ENCODE results near the gene TRA2B. TPM values are rescaled to one million over a fixed set of nuclear protein-coding genes. Genes with fewer than 3 reads are reported as not detected.

Gene TRA2B
- total RNA-seq, 1 experiment from 2014 or later, result 172 TPM

- no peak for DNase-seq (ENCODE audit: low read depth, low spot score)
- no peaks in the 10 kb centered on the region for H3K79me2 ChIP-seq (ENCODE audit: insufficient read depth, low read length)
- ChIA-PET RAD21 (ENCODE audit: low non-redundant PET in 1 of 2, low total read pairs in 2 of 2, uncharacterized antibody in 2 of 2, unreplicated experiment in 2 of 2) (no interaction called here), POLR2A (no interaction called here), CTCF (interaction anchor here (1.4 kb wide), 1 partner anchor 23 kb away, joined by 4 read pairs; no protein-coding TSS in a partner anchor)
- no peak overlapping the region for H3K4me3 ChIP-seq (replicated peaks in 1 of 2; ENCODE audit: low read depth in 1 of 2, low read length in 2 of 2)
- H3K9ac ChIP-seq (ENCODE audit: low read length), result no peak overlapping the region
- H3K9me2 ChIP-seq (ENCODE audit: insufficient read depth), result no peaks in the 10 kb centered on the region
- ATAC-seq, result no peak
- H3K9me3 ChIP-seq (ENCODE audit: control insufficient read depth in 1 of 2, insufficient read depth in 1 of 2, low read depth in 1 of 2, low read length in 2 of 2), result no peaks in the 10 kb centered on the region
- H3K4me2 ChIP-seq (ENCODE audit: low read length), result no peak overlapping the region
- H3K27me3 ChIP-seq (ENCODE audit: insufficient read depth, low read length), result no peaks in the 10 kb centered on the region
- H3K27ac ChIP-seq (ENCODE audit: low read depth, low read length), result no peak overlapping the region
- intact Hi-C loops (cut with micrococcal nuclease), result no loop called here
- H3K36me3 ChIP-seq (ENCODE audit: control insufficient read depth in 1 of 2, insufficient read depth in 2 of 2, low read length in 2 of 2), result no peaks in the 10 kb centered on the region
- BruUV-seq (replicated peaks), result no TSS peak
- H2AFZ ChIP-seq (ENCODE audit: low read depth, low read length, poor library complexity, severe bottlenecking), result no peak overlapping the region
- no peaks in the 10 kb centered on the region for H3K4me1 ChIP-seq (ENCODE audit: control insufficient read depth in 1 of 2, insufficient read depth in 2 of 2, low read length in 2 of 2)
- H4K20me1 ChIP-seq (ENCODE audit: insufficient read depth), result no peaks in the 10 kb centered on the region
- TF ChIP-seq POLR2A (IDR thresholded peaks at IDR 0.05; ENCODE audit: borderline replicate concordance, extremely low read depth, insufficient read depth, insufficient read length) (no peak), SIN3A (IDR thresholded peaks at IDR 0.05; ENCODE audit: low read depth) (no peak), EZH2phosphoT487 (IDR thresholded peaks at IDR 0.05; ENCODE audit: borderline replicate concordance) (no peak), CEBPB (IDR thresholded peaks at IDR 0.05; ENCODE audit: low read depth) (no peak), ATF3 (IDR thresholded peaks at IDR 0.05) (no peak), ELF1 (IDR thresholded peaks at IDR 0.05; ENCODE audit: borderline replicate concordance, low read depth) (no peak), SRF (IDR thresholded peaks at IDR 0.05; ENCODE audit: low read depth) (no peak)
Observed at GRCh38 chr3:185966655-185967054, 28.8 kb upstream of the TRA2B start.

DNA sequence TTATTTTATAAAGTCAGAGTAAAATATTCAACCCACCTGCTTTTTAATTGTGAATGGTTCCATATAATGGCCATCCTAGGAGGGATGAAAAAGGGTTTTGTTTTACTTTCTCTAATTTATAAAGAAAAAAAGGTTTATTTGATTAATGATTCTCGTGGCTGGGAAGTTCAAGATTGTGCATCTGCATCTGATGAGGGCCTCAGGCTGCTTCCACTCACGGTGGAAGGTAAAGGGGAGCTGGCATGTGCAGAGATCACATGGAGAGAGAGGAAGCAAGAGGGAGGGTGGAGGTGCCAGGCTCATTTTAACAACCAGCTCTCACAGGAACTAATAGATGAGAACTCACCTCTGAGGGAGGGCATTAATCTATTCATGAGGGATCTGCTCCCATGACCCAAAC is 27.7 kb upstream of the TRA2B start:
- H3K27ac ChIP-seq (ENCODE audit: low read depth, low read length), result no peak overlapping the region
- no peaks in the 10 kb centered on the region for H3K9me2 ChIP-seq (ENCODE audit: insufficient read depth)
- DNase-seq (ENCODE audit: low read depth, low spot score), result no peak
- no peak overlapping the region for H2AFZ ChIP-seq (ENCODE audit: low read depth, low read length, poor library complexity, severe bottlenecking)
- intact Hi-C loops (cut with micrococcal nuclease), result no loop called here
- no peak overlapping the region for H3K4me3 ChIP-seq (replicated peaks in 1 of 2; ENCODE audit: low read depth in 1 of 2, low read length in 2 of 2)
- no peaks in the 10 kb centered on the region for H3K9me3 ChIP-seq (ENCODE audit: control insufficient read depth in 1 of 2, insufficient read depth in 1 of 2, low read depth in 1 of 2, low read length in 2 of 2)
- H3K4me1 ChIP-seq (ENCODE audit: control insufficient read depth in 1 of 2, insufficient read depth in 2 of 2, low read length in 2 of 2), result peaks cover 0 to 3% of the 10 kb centered on the region in 2 experiments; a peak in 3 of 4 replicates
- ATAC-seq, result no peak
- H4K20me1 ChIP-seq (ENCODE audit: insufficient read depth), result no peaks in the 10 kb centered on the region
- no peaks in the 10 kb centered on the region for H3K27me3 ChIP-seq (ENCODE audit: insufficient read depth, low read length)
- H3K36me3 ChIP-seq (ENCODE audit: control insufficient read depth in 1 of 2, insufficient read depth in 2 of 2, low read length in 2 of 2), result no peaks in the 10 kb centered on the region
- ChIA-PET CTCF (interaction anchor here (1.4 kb wide), 1 partner anchor 22 kb away, joined by 4 read pairs; no protein-coding TSS in a partner anchor), RAD21 (ENCODE audit: low non-redundant PET in 1 of 2, low total read pairs in 2 of 2, uncharacterized antibody in 2 of 2, unreplicated experiment in 2 of 2) (no interaction called here), POLR2A (no interaction called here)
- no peaks in the 10 kb centered on the region for H3K79me2 ChIP-seq (ENCODE audit: insufficient read depth, low read length)
- H3K9ac ChIP-seq (ENCODE audit: low read length), result no peak overlapping the region
- no peak overlapping the region for H3K4me2 ChIP-seq (ENCODE audit: low read length)
- no TSS peak for BruUV-seq (replicated peaks)
- TF ChIP-seq POLR2AphosphoS5 (IDR thresholded peaks at IDR 0.05; ENCODE audit: low read depth, low read length) (no peak), JUND (IDR thresholded peaks at IDR 0.05) (no peak), ELF1 (IDR thresholded peaks at IDR 0.05; ENCODE audit: borderline replicate concordance, low read depth) (no peak), ATF3 (IDR thresholded peaks at IDR 0.05) (no peak), EZH2 (IDR thresholded peaks at IDR 0.05) (no peak), YY1 (IDR thresholded peaks at IDR 0.05; ENCODE audit: extremely low read depth, insufficient replicate concordance, low read depth, low read length) (no peak), FOSL1 (IDR thresholded peaks at IDR 0.05; ENCODE audit: low read depth) (no peak), ZBTB33 (IDR thresholded peaks at IDR 0.05; ENCODE audit: extremely low read depth, insufficient replicate concordance, low read length) (no peak), SP1 (IDR thresholded peaks at IDR 0.05; ENCODE audit: low read depth) (no peak)
- TF ChIP-seq, protein P1, sequence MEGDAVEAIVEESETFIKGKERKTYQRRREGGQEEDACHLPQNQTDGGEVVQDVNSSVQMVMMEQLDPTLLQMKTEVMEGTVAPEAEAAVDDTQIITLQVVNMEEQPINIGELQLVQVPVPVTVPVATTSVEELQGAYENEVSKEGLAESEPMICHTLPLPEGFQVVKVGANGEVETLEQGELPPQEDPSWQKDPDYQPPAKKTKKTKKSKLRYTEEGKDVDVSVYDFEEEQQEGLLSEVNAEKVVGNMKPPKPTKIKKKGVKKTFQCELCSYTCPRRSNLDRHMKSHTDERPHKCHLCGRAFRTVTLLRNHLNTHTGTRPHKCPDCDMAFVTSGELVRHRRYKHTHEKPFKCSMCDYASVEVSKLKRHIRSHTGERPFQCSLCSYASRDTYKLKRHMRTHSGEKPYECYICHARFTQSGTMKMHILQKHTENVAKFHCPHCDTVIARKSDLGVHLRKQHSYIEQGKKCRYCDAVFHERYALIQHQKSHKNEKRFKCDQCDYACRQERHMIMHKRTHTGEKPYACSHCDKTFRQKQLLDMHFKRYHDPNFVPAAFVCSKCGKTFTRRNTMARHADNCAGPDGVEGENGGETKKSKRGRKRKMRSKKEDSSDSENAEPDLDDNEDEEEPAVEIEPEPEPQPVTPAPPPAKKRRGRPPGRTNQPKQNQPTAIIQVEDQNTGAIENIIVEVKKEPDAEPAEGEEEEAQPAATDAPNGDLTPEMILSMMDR (IDR thresholded peaks at IDR 0.05 in 2 of 3, conservative IDR thresholded peaks at IDR 0.05 in 1 of 3; ENCODE audit: borderline replicate concordance in 1 of 3, insufficient read depth in 1 of 3, low read depth in 2 of 3, low read length in 2 of 3), result no peak

Data from HCT116 (cell line).